ENCODE data around the gene AKR7A3. TPM values are rescaled to one million over a fixed set of nuclear protein-coding genes. Genes with fewer than 3 reads are reported as not detected.
"Not testable (repeated sequence)": the region's sequence is repeated elsewhere in the genome, so short reads cannot be mapped to it uniquely, and the experiment has no call there.

Gene AKR7A3
- total RNA-seq, 2 donors from 2014 or later = 57.4 to 479 TPM

- Histone ChIP-seq H3K4me1 (peaks cover 45% of the 10 kb centered on the region), H3K9me3 (no peaks in the 10 kb centered on the region), H3K27me3 (no peaks in the 10 kb centered on the region), H3K4me3 (peak overlapping the region; percentile 16 to 38), H3K36me3 (replicated peaks in 1 of 2; ENCODE audit: insufficient read depth in 1 of 2, low read depth in 2 of 2) (peaks cover 0 to 2% of the 10 kb centered on the region in 2 donors), H3K27ac (peak overlapping the region; percentile 73 to 89 (median 79))
- intact Hi-C loops (cut with DNase I) = no loop called here
- ATAC-seq (peak; percentile 34), DNase-seq (peak; percentile 57 to 76 (median 64))
- TF ChIP-seq POLR2A (IDR thresholded peaks at IDR 0.05) = peak in 1 of 3 donors; percentile 11
- TF ChIP-seq, protein P1, sequence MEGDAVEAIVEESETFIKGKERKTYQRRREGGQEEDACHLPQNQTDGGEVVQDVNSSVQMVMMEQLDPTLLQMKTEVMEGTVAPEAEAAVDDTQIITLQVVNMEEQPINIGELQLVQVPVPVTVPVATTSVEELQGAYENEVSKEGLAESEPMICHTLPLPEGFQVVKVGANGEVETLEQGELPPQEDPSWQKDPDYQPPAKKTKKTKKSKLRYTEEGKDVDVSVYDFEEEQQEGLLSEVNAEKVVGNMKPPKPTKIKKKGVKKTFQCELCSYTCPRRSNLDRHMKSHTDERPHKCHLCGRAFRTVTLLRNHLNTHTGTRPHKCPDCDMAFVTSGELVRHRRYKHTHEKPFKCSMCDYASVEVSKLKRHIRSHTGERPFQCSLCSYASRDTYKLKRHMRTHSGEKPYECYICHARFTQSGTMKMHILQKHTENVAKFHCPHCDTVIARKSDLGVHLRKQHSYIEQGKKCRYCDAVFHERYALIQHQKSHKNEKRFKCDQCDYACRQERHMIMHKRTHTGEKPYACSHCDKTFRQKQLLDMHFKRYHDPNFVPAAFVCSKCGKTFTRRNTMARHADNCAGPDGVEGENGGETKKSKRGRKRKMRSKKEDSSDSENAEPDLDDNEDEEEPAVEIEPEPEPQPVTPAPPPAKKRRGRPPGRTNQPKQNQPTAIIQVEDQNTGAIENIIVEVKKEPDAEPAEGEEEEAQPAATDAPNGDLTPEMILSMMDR (IDR thresholded peaks at IDR 0.05) = no peak
- whole genome bisulfite sequencing, 2 donors = 19 to 38% methylated on average over 11 to 12 of the region's 13 CpGs
Observed at GRCh38 chr1:19287436-19288185, 959 bp downstream of the AKR7A3 start.

- ATAC-seq = peak; percentile 13
- H3K9me3 ChIP-seq; H3K4me3 ChIP-seq; H3K27me3 ChIP-seq; intact Hi-C loops (cut with DNase I); H3K36me3 ChIP-seq (replicated peaks in 1 of 2; ENCODE audit: insufficient read depth in 1 of 2, low read depth in 2 of 2): not testable (repeated sequence)
- DNase-seq = peak in 2 of 4 donors; percentile 28 to 44
- Histone ChIP-seq H3K4me1 (peaks cover 45% of the 10 kb centered on the region), H3K27ac (peak overlapping the region; percentile 75 to 89 (median 79))
- TF ChIP-seq POLR2A (IDR thresholded peaks at IDR 0.05) = peak in 1 of 3 donors; percentile 18
- WGBS, 2 donors = 58% methylated on average over 3 of the region's 3 CpGs; no CpG with 5 or more reads in 1 of the 2 donors
Observed at GRCh38 chr1:19285807-19286206, 2.8 kb downstream of the AKR7A3 start.

- H3K4me3 ChIP-seq; intact Hi-C loops (cut with DNase I); H3K27me3 ChIP-seq; H3K9me3 ChIP-seq; H3K36me3 ChIP-seq (replicated peaks in 1 of 2; ENCODE audit: insufficient read depth in 1 of 2, low read depth in 2 of 2): not testable (repeated sequence)
- Histone ChIP-seq H3K4me1 (peaks cover 45% of the 10 kb centered on the region), H3K27ac (peak overlapping the region; percentile 75 to 89 (median 79))
- WGBS, 2 donors = 49 to 60% methylated on average over 1 to 3 of the region's 3 CpGs
- ATAC-seq (peak; percentile 49), DNase-seq (peak; percentile 43 to 78 (median 66))
Observed at GRCh38 chr1:19285366-19285765, 3.2 kb downstream of the AKR7A3 start.

DNA sequence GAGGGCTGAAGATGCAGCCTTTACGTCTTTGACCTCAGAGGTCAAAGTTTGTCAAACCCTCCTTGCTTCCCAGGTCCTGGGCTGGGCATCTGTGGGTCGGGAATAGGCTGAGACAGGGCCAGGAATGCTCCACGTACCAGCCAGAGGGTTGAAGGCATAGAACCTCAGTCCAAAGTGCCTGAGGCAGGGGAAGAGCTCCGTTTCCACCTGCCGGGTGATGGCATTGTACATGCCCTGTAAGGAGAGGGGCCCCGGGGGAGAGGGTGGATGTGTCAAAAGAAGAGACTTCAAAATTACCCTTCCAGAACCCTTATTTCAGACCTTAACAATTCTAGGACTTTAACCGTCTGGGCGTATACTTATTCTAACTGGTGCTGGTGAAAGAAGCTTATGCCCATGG lies 3.7 kb downstream of the AKR7A3 start:
- no peaks in the 10 kb centered on the region for H3K9me3 ChIP-seq
- intact Hi-C loops (cut with DNase I) = no loop called here
- H3K4me1 ChIP-seq = peaks cover 45% of the 10 kb centered on the region
- DNase-seq = no peak
- H3K27me3 ChIP-seq = no peaks in the 10 kb centered on the region
- peak overlapping the region; percentile 4 to 80 (median 42) for H3K27ac ChIP-seq
- peaks cover 0 to 2% of the 10 kb centered on the region in 2 donors for H3K36me3 ChIP-seq (replicated peaks in 1 of 2; ENCODE audit: insufficient read depth in 1 of 2, low read depth in 2 of 2)
- 82 to 88% methylated on average over 6 to 8 of the region's 8 CpGs for WGBS, 2 donors
- ATAC-seq = no peak
- no peak overlapping the region for H3K4me3 ChIP-seq
- TF ChIP-seq, protein P1 (IDR thresholded peaks at IDR 0.05) = no peak
- no peak for TF ChIP-seq POLR2A (IDR thresholded peaks at IDR 0.05)

GRCh38 chr1:19283891-19284290 lies 4.7 kb downstream of the AKR7A3 start:
- H3K9me3 ChIP-seq = no peaks in the 10 kb centered on the region
- no peak for ATAC-seq
- H3K27me3 ChIP-seq = no peaks in the 10 kb centered on the region
- H3K36me3 ChIP-seq (replicated peaks in 1 of 2; ENCODE audit: insufficient read depth in 1 of 2, low read depth in 2 of 2) = peaks cover 0 to 2% of the 10 kb centered on the region in 2 donors
- peak overlapping the region in 1 of 4 donors; percentile 80 for H3K27ac ChIP-seq
- no peak for DNase-seq
- intact Hi-C loops (cut with DNase I) = no loop called here
- TF ChIP-seq, protein P1 (IDR thresholded peaks at IDR 0.05) = no peak
- TF ChIP-seq POLR2A (IDR thresholded peaks at IDR 0.05) = no peak
- H3K4me3 ChIP-seq = no peak overlapping the region
- peaks cover 35% of the 10 kb centered on the region for H3K4me1 ChIP-seq
- 89 to 100% methylated on average over 7 to 9 of the region's 9 CpGs for WGBS, 2 donors

Data from body of pancreas (tissue), 4 donors.